ENCODE results near the gene CMTM4.
"Not testable (repeated sequence)": the region's sequence is repeated elsewhere in the genome, so short reads cannot be mapped to it uniquely, and the experiment has no call there.

CMTM4 gene

DNA sequence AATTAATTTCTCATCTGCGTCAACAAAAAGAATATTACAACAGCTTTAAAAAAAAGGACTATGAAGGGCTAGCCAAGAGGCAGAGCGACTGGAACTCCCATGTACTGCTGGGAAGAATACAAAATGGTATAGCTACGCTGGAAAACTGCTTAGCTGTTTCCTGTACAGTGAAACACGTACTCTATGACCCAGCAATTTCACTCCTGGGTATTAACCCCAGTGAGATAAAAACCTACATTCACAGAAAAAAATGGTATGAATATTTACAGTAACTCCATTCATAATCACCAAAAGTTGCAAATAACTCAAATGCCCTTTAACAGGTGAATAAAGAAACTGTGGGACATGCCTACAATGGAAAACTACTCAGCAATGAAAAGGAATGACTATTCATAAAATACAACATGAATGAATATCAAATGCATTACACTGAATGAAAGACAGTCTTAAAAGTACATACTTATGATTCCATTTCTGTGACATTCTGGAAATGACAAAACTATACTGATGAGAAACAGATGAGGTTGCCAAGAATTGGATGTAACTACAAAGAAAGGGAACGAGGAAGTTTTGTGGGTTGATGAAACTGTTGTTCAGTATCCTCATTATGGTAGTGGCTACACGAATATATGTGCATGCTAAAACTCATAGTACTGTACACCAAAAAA is 27.6 kb downstream of the CMTM4 start:
- DNase-seq: peak in 2 of 3 donors; percentile 28 to 61

DNA sequence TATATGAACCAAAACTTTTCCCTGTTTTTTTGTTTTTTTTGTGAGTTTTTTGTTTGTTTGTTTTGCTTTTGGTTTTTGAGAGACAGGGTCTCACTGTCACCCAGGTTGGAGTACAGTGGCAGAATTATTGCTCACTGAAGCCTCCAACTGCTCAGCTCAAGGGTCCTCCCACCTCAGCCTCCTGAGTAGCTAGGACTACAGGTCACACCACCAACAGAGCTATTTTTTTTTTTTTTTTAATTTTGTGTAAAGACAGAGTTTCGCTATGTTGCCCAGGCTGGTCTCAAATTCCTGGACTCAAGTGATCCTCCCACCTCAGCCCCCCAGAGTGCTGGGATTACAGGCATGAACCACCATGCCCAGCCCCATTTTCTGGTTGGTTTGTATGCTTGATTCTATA is 28.6 kb downstream of the CMTM4 start:
- DNase-seq: no peak

DNA sequence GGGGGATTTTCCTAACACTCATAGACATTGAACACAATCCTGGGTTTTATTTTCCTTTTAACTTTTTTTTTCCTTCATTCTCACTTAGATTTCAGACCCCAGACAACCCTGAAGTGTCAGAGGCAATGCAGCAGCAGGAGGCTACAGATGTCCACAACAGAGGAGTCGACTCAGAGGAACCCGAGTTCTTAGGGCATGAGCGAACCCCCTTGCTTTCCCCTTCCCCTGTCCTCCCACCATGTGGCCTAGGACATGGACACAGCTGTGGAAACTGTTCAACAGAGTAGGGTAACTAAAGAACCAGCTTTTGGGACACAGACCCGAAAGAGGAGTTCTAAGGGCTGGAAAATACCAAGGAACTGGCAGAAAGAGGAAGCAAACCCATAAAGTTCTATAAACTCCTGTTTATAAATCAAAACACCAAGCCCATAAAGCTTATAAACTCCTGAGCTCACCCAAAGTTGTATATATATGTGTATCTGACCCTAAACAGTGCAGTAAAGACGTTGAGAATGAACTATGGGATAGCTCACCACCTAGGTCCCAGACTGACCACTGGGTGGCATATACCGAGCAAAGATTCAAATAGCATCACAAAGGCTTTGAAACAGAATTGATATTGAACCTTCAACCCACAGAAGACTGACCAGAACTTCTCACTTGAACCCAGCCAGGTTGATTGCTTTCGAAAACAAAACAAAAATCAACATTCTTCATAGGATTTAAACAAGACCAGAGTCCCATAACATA is 33.9 kb downstream of the CMTM4 start:
- DNase-seq: peak in 2 of 3 donors; percentile 22 to 31

DNA sequence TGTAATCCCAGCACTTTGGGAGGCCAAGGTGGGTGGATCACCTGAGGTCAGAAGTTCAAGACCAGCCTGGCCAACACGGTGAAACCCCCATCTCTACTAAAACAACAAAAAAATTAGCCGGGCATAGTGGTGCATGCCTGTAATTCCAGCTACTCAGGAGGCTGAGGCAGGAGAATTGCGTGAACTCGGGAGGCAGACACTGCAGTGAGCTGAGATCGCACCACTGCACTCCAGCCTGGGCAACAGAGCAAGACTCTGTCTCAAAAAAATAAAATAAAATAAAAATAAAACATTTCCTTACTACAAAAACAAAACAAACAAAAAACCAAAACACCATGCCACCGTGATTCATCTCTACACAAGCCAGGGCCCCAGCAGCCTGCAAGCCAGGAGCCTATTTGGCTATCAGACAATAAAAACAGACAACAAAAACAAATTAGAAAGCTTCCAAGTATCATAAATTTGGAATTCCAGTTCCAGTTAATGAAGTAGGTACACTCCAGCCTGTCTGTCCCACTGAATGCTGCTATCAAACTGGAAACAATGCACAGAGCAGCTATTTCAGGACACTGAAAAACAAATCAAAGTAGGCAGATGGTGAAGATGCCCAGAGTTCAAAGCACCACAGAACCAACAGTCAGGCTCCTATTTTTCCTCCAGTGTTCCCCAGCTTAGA is 34.7 kb downstream of the CMTM4 start:
- DNase-seq: not testable (repeated sequence)

DNA sequence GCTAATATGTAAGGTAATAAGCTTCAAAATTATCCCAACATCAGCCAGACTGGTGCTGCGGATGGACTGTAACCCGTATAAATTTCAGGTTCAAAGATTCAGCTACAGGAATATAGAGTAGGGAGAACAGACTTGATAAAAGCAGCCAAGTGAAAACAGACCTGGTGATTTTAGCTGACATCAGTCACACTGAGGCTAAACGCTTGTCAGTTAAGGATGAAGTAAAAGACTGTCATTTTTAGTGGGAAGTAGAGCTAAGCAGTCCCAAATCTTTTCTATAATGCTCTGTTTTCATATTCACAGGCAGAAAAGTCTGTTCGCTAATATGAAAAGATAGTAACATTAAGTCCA is 35.4 kb downstream of the CMTM4 start:
- DNase-seq: no peak

DNA sequence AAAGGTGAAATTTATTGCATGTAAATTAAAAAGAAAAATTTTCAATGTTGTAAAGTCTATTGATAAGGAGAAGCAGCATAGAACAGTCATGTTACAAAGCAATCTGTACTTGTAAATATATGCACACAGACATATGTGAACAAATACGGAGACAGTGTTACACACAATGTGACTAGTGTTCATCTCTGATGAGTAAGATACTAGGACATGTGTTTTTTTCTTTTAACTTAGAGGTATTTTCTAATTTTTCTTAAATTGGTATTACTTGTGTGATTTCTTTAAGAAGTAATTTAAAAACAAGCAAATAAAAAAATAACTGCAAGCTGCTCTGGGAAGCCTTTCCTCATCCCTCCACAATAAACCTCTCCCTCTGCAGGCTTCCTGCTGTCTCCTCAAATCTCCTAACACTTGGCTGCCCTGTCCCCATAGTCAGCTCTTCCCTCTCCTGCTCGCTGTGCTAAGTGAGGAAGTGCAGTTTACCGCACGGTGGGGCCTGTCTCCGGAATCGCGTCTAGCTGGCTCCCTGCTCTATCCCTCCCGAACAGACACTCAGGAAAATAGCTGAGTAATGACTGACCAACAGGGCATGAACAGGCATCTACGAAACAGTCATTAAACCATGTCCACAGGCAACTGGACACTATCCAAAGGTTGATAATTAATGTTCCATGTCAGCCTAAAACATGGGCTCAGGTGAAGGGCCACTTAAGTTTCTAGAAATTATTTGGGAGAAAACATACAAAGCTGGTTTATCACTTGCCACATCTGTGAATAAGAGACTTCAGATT is 35.9 kb downstream of the CMTM4 start:
- DNase-seq: peak; percentile 67 to 72 (median 72)

DNA sequence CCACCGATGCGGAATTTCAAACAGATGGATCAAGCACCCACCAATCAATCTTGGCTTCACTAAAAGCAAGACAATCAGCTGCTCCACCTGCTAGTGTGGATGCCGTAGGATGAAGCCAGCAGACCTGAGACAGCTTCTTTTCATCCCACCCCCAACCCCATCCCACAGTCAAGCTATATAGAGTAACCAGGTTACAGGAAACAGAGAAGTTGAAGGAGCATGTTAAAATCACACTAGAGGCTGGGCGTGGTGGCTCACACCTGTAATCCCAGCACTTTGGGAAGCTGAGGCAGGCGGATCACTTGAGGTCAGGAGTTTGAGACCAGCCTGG is 37.7 kb downstream of the CMTM4 start:
- no peak for DNase-seq

DNA sequence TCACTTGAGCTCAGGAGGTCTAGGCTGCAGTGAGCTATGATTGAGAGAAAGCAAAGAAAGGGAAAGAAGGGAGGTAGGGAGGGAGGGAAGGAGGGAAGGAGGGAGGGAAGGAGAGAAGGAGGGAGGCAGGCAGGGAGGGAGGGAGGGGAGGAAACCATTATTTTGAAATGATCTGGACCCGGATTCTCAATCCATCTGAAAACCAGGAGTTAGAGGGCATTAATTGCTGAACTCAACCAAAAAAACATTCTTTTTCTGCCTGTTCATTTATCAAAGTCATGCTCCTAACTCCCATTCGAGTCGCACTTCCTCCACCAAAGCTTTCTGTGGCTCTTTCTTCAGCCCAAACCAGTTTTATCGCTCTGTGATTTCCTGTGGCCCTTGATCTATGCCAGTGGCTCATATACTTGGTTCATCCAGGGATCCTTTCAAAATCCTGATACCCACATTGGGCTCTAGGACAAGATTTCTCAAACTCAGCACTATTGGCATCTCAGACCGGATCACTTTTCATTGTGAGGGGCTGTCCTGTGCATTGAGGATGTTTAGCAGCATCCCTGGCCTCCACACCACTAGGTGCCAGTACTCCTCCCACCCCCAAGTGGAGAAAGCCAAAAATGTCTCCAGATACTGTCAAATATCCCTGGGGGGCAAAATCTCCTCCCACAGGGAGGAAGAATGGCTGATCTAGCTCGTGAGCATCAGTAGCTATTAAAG is 38.2 kb downstream of the CMTM4 start:
- no peak for DNase-seq

DNA sequence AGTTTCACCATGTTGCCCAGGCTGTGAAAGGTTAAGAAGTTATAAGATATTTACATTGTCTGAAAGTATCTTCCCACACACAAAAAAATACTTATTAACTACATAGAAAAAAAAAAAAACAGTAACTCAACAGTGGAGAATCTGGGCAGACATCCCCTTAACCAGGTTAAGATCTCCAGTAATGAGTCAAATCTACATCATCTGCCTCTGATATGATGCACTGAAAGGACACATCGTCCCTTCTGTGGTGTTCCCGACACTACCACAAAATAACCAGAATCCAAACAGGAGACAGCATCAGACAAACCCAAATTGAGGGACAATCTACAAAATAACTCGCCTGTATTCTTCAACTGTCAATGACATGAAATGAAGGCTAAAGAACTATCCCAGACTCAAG is 40.0 kb downstream of the CMTM4 start:
- no peak for DNase-seq

DNA sequence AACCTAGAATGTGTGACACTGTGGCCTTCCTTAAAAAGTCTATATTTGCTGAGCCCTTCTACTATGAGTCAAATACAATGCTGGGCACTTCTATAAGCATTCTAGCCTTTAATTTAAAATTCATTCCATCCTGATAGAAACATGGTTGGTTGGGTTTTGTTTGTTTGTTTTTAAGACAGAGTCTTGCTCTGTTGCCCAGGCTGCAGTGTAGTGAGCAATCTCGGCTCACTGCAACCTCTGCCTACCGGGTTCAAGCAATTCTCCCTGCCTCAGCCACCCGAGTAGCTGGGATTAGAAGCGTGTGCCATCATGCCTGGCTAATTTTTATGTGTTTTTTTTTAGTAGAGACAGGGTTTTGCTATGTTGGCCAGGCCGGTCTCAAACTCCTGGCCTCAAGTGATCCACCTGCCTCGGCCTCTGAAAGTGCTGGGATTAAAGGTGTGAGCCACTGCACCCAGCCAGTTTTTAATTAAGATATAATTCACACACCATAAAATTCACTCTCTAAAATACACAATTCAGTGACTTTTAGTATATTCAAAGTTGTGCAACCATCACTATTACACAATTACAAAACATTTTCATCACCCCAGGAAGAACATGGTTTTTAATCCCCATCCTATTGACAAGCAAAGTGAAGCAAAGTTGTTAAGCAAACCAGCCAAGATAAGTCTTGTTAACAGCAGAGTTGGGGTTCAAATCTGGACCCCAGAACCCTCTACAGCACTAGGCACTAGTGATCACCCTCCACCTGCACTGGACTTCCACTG is 42.8 kb downstream of the CMTM4 start:
- peak in 2 of 3 donors; percentile 50 to 59 for DNase-seq

DNA sequence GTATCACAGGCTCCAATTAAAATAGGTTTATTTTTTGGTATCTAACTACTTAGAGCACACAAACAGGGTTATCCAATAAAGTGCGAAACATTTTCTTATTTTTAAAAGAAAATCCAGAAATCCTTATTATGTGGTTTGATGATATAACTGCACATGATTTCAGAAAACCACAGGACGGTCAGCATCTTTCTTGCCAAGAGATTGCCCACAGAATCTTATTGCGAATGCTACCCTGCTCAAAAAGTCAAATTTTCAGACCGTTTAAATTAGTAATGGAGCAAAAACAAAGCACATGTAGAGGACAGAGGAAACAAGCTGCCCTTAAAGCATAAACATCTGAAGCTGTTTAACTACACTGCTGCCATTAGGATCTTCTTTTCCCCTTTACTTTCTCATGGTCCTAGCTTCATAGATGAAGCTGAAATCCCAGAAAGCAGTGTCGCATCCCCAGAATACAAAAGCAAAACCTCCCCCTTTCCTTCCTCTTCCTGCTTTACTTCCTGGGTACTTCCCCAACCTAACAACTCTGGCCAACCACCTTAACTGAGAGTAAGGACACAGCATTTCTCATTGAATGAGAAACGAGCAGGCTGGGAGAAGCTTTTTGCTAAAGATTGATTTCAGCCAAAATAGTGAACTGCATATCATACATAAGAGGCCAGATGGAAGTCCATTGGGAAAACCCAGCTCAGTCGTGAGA is 43.7 kb downstream of the CMTM4 start:
- peak; percentile 34 to 61 (median 42) for DNase-seq

DNA sequence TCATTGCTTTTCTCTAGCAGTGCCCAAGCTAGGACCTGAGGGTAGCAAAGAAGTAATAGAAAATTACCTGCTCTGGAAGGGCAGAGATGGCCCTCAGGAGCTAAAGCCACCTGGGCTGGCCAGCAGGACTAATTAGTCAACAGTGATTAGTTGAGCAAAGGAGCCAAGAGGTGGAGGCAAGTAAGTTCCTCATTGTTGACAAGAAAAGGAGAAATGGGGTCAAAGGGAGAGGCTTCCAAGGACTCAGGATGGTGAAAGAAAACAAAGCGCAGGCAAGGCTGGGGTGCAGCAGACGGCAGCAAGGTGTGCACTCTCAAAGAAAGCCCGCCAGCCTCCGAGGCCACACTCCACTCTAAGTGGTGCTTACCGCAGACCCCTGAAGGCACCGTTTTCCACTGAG is 44.6 kb downstream of the CMTM4 start:
- peak; percentile 21 to 31 (median 30) for DNase-seq

DNA sequence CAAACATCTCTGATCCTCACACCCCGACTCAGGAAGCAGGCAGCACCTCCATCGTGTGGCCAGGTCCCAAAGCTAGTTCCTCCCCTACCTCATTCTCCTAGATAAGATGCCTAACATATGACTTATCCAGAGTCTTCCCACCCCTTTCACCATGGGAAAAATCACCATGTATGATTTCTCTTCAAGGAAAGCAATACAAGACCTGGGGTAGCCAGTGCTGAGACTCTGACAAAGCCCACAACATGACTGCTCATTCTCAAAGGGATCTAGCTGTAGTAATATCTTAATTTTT is 45.1 kb downstream of the CMTM4 start:
- DNase-seq: no peak

DNA sequence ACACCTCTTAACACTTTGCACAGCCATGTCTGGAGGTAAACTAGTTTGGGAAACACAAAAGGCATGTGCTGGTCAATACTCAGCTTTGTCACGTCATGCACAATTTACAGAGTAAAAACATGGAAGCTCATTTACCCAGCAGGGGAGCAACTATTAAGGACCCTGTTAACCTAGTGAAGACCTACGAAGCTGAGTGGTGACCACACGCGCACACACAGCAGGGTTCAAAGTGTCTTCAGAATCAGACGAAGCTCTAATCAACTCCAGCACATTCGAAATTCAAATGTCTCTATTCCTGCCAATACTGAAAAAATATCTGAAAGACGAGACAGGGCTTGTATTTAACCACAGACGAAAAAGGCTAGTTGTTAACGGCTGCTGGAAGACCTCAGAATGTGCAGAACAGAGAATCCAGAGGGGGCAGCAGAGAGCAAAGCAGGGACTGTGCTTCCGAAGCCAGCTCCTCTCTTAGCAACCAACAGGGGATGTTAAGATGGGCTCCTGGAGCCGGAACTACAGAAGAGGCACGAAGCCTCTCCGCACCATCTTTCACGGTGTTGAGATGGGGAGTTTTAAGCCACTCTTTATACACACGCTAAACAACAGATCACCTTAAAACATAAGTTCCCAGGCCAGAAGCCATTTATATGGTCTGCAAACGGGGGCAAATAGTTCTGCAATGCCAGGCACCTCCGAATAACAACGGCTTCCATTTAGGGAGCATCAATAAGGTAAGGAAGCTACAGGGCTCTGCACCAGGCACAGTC is 45.7 kb downstream of the CMTM4 start:
- DNase-seq: peak; percentile 79 to 90 (median 86)

DNA sequence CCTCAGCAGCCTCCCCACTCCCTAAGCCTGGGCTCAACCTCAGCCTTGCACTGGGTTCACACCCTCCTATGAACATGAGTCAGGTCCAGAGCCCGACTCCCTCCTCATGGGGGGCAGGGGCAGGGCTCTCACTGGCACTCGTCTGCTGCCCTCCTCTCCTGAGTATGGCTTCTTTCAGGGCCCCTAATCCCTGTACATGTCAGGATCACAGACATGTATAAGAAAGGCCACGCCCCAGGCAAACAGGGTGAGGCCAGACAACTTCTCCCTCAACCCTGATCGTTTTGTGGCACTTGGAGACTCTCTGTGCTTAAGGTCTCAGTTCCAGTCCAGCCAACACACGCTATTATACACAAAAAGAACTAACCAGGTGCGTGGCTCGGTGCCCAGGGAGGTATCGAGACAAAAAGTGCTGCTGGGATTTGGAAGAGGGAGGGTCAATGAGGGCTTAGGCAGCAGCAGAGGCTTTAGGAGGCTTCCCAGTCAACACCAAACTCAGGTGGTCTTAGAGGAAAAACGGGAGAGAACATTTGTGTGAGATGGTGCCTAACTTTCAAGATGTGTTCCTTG is 46.8 kb downstream of the CMTM4 start:
- no peak for DNase-seq

DNA sequence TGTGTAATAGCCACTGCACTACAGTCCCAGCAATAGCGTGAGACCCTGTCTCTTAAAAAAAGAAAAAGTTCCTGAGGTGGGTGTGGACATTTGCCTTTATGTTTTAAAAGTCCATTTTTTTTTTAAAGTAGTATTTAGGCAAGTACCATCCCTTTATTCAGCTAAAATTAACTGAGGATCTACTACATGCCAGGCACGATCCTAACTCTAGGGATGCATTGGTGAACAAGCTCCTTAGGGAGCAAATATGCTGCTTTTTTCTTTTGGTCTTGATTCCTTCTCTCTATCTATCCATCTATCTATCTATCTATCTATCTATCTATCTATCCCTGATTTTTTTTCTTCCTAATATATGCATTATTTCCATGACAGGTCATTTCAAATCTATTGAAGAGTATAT is 47.4 kb downstream of the CMTM4 start:
- no peak for DNase-seq

DNA sequence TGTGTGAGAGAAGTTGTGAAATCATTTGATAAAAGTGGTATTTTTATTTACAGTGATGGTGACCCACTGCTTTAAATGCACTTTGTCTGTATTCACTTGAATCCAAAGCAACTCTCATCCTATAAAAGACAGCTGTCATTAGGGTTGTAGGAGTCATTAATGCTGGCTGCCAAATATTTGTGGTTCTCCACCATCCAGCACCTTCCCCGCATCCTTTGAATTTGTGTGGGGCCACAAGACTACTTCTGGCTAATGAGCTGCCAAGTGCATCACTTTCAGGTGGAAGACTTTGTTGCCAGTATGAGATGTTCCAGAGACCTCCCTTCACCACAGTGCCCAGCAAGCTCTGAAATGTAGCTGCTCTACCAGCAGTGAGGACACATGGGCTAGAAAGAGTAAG is 48.7 kb downstream of the CMTM4 start:
- no peak for DNase-seq

DNA sequence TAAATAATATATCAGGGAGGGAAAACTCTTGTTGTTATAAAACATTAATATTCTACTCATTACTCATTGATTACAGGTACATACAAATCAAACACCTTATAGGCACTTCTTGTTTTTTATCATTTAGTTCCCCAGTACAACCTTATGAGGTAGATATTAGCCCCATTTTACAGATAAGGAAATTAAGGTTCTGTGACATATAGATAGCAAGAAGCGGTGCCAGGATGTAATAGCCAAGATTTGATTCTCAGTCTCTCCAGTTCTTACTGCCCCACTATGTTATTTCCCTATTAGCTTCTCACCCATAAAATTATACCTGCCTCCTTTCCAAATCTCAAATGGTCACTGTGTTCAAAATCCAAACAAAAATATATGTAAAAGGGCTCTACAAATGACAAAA is 55.2 kb downstream of the CMTM4 start:
- no peak for DNase-seq

DNA sequence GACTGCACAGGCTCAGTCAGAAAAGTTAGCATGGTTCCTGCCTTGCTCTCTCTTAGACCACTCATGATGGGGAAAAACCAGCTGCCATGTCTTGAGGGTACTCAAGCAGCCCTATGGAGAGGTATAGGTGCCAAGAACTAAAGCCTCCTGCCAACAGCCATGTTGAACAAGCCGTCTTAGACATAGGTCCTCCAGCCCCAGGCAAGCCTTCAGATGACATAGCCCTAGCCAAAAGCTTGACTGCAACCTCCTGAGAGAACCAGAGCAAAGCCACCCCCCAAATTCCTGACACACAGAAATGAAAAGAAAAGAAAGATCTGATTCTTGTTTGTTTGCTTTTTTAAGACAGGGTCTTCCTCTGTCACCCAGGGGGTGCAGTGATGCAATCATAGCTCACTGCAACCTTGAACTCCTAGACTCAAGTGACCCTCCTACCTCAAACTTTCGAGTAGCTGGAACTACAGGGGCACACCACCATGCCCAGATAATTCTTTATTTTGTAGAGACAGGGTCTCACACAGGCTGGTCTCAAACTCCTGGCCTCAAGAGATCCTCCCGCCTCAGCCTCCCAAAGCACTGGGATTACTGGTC is 55.7 kb downstream of the CMTM4 start:
- no peak for DNase-seq

Measured in suppressor macrophage treated with lipopolysaccharide for 1 hour (primary cell).